Keratinocyte (primary cell): ENCODE results near the gene ZDHHC3.

ENCODE experiments used
- EZH2 ChIP-seq: IDR thresholded peaks from one replicate; pipeline ENCODE4 v1.6.1; 2012; ENCODE audit warnings: inconsistent platforms, mild to moderate bottlenecking, low read length, moderate library complexity
- TF ChIP-seq, protein P1 (sequence below), 3 experiments: IDR thresholded peaks in 1 of 3; conservative IDR thresholded peaks in 1 of 3; optimal IDR thresholded peaks in 1 of 3; 2 replicates in 2 of 3; 3 replicates in 1 of 3; pipeline versions ENCODE3 to v1.5.1; 2011; ENCODE audit warnings: low read length in 3 of 3, mild to moderate bottlenecking in 3 of 3, moderate library complexity in 2 of 3, control low read depth in 1 of 3, inconsistent platforms in 1 of 3; ENCODE audit not compliant: insufficient read depth in 2 of 3; ENCODE audit errors: extremely low read depth in 1 of 3

DNA sequence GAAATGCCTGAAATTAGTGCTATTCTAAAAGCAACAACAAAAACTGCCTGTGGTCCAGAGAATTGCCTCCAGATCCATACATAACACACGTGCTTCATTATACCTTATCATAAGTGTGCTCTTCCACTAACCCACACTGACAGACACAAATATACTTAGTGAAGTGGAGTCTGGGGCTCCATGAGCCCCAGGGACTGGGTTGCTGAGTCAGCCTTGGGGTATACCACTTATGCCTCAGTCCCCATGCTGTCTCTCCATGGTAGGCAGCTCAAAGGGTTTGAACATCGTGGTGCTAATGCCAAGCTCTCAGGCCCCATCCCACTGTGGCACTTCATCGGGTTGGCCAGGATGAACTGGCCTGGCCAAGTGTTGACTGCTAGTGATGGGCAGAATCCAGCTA lies 10.8 kb downstream of the ZDHHC3 start:
- TF ChIP-seq, protein P1, sequence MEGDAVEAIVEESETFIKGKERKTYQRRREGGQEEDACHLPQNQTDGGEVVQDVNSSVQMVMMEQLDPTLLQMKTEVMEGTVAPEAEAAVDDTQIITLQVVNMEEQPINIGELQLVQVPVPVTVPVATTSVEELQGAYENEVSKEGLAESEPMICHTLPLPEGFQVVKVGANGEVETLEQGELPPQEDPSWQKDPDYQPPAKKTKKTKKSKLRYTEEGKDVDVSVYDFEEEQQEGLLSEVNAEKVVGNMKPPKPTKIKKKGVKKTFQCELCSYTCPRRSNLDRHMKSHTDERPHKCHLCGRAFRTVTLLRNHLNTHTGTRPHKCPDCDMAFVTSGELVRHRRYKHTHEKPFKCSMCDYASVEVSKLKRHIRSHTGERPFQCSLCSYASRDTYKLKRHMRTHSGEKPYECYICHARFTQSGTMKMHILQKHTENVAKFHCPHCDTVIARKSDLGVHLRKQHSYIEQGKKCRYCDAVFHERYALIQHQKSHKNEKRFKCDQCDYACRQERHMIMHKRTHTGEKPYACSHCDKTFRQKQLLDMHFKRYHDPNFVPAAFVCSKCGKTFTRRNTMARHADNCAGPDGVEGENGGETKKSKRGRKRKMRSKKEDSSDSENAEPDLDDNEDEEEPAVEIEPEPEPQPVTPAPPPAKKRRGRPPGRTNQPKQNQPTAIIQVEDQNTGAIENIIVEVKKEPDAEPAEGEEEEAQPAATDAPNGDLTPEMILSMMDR (optimal IDR thresholded peaks at IDR 0.05 in 1 of 3, IDR thresholded peaks at IDR 0.05 in 1 of 3, conservative IDR thresholded peaks at IDR 0.05 in 1 of 3; ENCODE audit: extremely low read depth in 1 of 3, insufficient read depth in 2 of 3, low read length in 3 of 3) = no peak
- no peak for TF ChIP-seq EZH2
